A172 (cell line): ENCODE measurements around the gene ADCY2. TPM values are rescaled to one million over a fixed set of nuclear protein-coding genes. Genes with fewer than 3 reads are reported as not detected.
"Not testable (repeated sequence)": the region's sequence is repeated elsewhere in the genome, so short reads cannot be mapped to it uniquely, and the experiment has no call there.

Experiments
- DNase-seq: peaks from one replicate; pipeline ENCODE4 v3.0.0-alpha.2; 2015; ENCODE audit warnings: low spot score
- total RNA-seq: library from RNA; depleted of rRNA; stranded (reverse); fragments of >200 nt; shearing (Covaris generic); gene quantifications from 2 replicates; pipeline ENCODE4 v1.2.3, GENCODE V29; 2014

ADCY2 gene
- total RNA-seq, 1 experiment from 2014 or later = 0.10 TPM

- DNase-seq = no peak
Measured at GRCh38 chr5:7395432-7395946, 449 bp upstream of the ADCY2 start.

DNA sequence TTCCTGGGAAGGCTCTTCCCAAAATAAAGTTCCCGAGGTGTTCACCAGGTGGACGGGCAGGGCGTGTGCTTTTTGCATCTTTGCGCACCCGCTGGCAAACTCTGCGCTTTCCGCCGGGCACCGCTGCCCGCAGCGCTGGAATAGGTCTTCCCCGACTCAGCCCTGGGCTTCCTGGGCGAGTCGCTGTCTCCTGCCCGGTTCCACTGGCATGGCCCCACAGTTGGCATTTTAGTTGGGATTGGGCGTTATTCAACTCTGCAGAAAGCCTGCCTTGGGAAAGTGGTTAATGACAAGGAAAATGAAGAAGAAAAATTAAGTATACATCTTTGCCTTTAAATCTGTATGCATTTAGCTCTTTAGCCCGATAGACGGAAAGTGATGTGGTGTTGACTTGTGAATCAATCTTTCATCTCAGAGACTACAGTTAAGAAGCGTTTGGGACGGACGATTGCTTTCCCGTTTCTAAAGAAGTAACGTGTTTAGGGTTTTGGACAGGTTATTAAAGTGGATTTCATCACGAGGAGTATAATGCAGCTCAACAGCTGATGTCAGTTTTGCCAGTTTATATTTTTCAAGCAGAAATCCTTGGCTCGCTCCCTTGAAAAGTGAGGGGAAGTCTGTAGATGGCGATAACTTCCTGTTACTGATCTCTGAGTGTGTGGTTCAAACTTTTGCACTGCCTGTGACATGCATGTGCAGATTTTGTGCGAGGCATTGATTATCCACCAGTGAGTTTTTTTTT is 946 bp downstream of the ADCY2 start:
- no peak for DNase-seq

DNA sequence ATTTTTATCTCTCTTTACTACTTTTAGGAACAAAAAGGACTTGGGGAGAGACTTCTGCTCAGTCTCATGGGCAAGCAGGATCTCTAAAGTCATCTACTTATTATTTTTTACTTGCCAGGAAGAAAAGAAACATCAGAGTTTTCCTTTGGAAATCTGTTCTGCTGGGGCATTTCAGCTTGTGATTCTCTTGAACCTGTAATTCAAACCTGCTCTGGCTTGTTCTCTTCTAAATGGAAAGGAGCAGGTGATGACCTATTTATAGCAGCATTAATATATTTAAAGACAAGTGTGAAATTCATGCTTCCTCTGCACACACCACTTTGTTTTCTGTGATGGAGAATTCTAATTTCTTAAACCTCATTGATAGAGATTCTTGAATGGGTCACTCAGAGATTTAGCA is 2.0 kb downstream of the ADCY2 start:
- DNase-seq = no peak

DNA sequence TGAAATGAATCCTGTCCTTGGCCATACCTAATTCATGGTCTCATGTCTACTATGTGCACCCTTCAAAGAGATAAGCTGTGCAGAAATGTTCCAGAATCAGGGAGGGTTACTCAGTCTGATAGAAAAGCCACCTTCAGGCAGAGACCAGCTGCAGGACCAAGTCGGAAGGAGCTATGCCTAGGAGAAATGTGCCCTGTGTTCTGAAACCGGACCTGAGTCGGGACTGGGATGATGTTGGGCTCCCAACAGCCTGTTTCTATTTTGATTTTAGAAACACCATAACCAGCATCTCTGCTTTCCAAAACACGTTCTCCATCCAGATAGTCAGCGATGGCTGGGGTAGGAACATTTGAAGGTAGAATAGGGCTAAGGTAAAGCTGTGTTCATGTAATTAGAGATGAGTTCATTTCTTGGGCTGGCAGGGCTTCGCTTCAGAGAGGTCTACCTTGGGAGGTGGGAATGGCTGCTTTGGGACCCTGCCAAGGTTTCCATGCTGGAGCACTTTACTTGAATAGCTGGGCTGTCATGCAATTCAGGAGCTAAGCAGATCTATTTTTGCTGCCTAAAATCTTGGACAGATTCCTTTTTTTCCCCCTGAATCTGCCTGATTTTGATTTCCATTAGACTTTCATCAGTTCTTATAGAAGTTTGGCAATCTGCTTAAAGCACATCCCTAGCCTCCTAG is 2.8 kb downstream of the ADCY2 start:
- DNase-seq = no peak

- DNase-seq = no peak
Measured at GRCh38 chr5:7405277-7405676, 9.3 kb downstream of the ADCY2 start.

DNA sequence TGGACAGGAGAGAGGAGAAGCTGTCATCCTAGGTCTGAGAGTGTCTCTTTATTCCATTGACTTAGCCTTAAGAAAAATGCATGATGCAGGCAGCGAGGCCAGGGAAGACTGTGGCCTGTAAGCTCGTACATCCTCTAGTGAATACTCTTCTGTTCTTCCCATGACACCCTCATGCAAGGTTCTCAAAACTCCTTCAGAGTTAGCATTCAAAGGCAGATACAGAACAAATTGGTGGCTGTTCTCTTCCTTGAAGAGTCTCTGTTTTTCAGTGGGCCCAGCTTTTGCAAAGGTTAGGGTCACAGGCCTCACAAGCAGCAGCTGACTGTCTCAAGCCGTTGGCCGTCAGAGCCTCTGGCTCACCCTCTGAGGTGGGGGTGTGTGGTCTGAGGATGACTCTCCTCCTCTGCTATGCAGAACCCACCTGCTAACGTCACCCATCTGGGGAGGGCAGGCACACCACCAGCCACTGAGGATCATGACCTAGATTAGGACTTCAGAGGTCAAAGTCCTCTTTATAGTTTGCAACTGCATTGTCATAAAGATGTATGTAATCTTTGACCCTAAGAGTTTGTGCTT is 15.1 kb downstream of the ADCY2 start:
- DNase-seq = no peak

DNA sequence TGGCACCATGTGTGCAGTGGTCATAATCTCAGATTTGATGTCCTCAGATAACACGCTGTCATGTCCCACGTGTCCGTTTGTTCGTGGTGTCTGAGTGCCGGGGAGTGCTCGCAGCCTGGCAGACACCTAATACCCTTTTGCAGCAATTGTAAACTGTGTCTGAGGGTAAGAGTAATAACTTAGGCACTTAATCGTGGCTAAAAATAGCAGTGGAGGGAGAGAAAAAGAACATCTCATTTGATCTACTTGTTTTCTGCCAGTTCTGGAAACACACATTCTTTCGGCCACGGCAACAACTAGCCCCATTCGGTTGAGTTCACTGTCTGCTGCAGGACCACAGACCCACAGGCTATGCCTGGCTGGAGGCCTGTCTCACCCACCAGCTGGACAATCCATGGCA is 16.5 kb downstream of the ADCY2 start:
- DNase-seq = no peak

GRCh38 chr5:7415123-7415522 is 19.2 kb downstream of the ADCY2 start:
- DNase-seq = no peak

- no peak for DNase-seq
Measured at GRCh38 chr5:7415587-7416535, 19.9 kb downstream of the ADCY2 start.

DNA sequence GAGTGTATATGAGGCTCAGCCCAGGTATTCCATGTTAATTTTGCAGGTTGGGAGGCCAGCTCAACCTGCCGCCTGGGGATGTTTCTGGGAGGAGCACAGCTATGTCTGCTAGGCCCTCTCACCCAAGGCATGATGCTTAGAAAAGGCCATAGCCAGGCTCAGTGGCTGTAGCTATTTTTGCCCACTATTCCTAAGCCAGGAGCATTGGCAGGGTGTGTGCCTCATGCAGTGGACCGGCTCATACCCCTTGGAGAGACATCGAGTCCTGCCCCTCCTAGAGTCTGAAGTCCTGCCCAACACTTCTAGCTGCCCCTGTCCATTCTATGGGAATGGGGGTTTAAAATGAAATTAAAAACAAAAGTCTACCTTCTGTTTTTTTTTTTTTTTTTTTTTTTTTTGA is 22.3 kb downstream of the ADCY2 start:
- no peak for DNase-seq

DNA sequence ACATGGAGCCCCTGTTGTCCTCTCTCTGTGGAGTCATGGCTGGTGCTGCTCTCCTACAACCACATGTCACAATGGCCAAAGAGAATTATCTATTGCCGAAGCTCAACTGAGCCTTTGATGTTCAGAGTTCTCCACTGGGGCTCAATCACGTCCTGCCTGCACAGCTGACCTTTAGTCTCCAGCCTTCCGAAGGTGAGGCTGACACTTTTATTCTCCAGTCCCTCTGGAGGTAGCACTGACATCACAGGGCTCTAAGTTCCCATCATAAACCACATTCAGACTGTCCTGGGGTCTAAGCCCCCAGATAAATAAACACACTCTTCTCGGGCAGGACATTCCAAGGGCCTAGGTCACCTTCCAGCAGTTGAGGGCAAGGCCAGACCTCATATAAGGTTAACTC is 23.4 kb downstream of the ADCY2 start:
- no peak for DNase-seq

GRCh38 chr5:7419846-7420245 is 23.9 kb downstream of the ADCY2 start:
- DNase-seq = no peak

- no peak for DNase-seq
Measured at GRCh38 chr5:7420510-7421280, 24.8 kb downstream of the ADCY2 start.

- no peak for DNase-seq
Measured at GRCh38 chr5:7422316-7423106, 26.6 kb downstream of the ADCY2 start.

DNA sequence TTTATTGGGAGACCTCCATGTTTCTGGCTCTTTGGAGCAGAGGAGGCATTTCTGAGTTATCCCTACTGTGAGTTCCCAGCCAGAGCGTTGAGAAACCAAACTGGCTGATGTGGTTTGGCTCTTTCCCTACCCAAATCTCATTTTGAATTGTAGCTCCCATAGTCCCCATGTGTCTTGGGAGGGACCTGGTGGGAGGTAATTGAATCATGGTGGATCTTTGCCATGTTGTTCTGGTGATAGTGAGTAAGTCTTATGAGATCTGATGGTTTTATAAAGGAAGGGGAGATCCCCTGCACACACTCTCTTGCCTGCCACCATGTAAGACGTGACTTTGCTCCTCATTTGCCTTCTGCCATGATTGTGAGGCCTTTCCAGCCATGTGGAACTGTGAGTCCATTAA is 27.3 kb downstream of the ADCY2 start:
- not testable (repeated sequence) for DNase-seq

DNA sequence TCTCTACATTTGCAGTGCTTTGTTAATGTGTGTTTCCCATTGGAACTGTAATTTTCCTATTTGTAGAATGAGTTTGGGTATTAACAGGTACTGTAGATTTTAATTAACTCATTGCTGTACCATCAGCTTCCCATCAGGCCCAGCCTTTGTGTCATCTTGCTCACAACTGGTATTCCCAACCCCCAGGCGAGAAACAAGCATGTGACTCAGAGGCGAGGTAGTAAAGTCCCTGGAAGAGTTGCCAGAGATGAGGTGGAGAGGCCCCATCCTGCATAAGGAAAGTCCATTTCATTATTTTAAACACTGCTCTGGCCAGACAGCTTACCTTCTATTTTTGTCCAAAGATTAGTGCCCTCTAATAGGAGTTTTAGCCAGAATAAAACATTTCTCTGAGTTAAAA is 29.9 kb downstream of the ADCY2 start:
- DNase-seq = no peak

- no peak for DNase-seq
Measured at GRCh38 chr5:7426284-7426683, 30.3 kb downstream of the ADCY2 start.

- DNase-seq = no peak
Measured at GRCh38 chr5:7434914-7435313, 39.0 kb downstream of the ADCY2 start.

DNA sequence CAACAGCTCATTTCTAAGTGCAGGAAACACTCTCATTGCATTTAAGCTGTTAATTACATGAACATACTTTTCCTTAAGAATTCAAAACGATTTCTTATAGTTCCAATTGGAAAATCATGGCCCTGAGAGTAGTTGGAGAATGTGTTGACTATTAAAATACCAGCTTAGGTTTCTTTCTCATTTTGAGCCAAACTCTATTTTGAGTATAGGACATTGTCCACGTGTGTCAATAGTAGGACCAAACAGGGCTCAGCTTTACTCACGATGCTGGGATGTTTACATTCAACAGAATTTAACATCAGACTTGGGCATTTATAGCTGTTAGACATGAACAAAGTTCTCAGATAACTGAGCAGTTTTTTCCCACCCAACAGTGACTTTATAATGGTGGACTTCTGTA is 39.6 kb downstream of the ADCY2 start:
- no peak for DNase-seq

DNA sequence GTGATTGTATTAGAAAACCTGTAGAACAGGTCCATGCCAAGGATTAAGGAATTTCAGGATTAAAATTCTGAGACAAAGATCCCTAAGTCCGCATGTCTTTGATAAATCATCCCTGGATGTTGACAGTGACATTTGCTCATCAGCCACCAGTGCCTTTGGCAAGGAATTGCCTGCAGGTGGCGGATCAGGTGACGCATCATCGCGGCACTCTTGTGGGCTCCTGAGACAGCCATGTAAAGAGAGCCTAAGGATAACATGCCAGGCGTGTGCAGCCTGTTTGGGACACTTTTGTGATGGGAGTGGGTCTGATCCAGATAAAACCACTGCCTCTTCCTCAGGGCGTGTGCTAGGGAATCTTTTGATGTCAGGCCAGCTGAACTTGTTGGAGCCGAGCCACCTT is 40.6 kb downstream of the ADCY2 start:
- no peak for DNase-seq
